Glutamatergic neuron (in vitro differentiated cells): Measurements from ENCODE around the gene RTEL1. TPM values are rescaled to one million over a fixed set of nuclear protein-coding genes. Genes with fewer than 3 reads are reported as not detected.

Source experiments
- DNase-seq: peaks from one replicate; pipeline ENCODE4 v3.0.0; 2022
- H3K27ac Mint-ChIP-seq: one replicate; pipeline ENCODE4 v1.8.0; 2020; ENCODE audit warnings: mild to moderate bottlenecking, mixed read lengths, inconsistent platforms; ENCODE audit not compliant: unreplicated experiment
- H3K27me3 Mint-ChIP-seq: one replicate; pipeline ENCODE4 v1.8.0; 2020; ENCODE audit warnings: mild to moderate bottlenecking, moderate library complexity, mixed read lengths, inconsistent platforms; ENCODE audit not compliant: unreplicated experiment
- H3K36me3 Mint-ChIP-seq: one replicate; pipeline ENCODE4 v1.8.0; 2020; ENCODE audit warnings: mild to moderate bottlenecking, mixed read lengths, inconsistent platforms; ENCODE audit not compliant: unreplicated experiment
- H3K4me1 Mint-ChIP-seq: one replicate; pipeline ENCODE4 v1.8.0; 2020; ENCODE audit warnings: mild to moderate bottlenecking, low read depth, mixed read lengths, inconsistent platforms; ENCODE audit not compliant: unreplicated experiment
- H3K4me3 Mint-ChIP-seq: one replicate; pipeline ENCODE4 v1.8.0; 2020; ENCODE audit warnings: mild to moderate bottlenecking, mixed read lengths, inconsistent platforms; ENCODE audit not compliant: unreplicated experiment
- H3K9me3 Mint-ChIP-seq: one replicate; pipeline ENCODE4 v1.8.0; 2020; ENCODE audit warnings: mild to moderate bottlenecking, moderate library complexity, mixed read lengths, inconsistent platforms; ENCODE audit not compliant: unreplicated experiment
- CTCF ChIP-seq: fragments of 200-600 bp; sonication (generic); IDR thresholded peaks from one replicate; pipeline ENCODE4 v1.5.0; 2021; ENCODE audit not compliant: partially characterized antibody, unreplicated experiment
- total RNA-seq: library from RNA; stranded (reverse); fragmentation: NEBNext Ultra II Directional; extraction: Animal tissue kit (Norgen Biotek cat#: 25700); gene quantifications from one replicate; pipeline ENCODE4 v1.2.1, GENCODE V29; 2021; ENCODE audit not compliant: unreplicated experiment

The RTEL1 gene
- total RNA-seq, 1 donor from 2014 or later = 36.3 TPM

DNA sequence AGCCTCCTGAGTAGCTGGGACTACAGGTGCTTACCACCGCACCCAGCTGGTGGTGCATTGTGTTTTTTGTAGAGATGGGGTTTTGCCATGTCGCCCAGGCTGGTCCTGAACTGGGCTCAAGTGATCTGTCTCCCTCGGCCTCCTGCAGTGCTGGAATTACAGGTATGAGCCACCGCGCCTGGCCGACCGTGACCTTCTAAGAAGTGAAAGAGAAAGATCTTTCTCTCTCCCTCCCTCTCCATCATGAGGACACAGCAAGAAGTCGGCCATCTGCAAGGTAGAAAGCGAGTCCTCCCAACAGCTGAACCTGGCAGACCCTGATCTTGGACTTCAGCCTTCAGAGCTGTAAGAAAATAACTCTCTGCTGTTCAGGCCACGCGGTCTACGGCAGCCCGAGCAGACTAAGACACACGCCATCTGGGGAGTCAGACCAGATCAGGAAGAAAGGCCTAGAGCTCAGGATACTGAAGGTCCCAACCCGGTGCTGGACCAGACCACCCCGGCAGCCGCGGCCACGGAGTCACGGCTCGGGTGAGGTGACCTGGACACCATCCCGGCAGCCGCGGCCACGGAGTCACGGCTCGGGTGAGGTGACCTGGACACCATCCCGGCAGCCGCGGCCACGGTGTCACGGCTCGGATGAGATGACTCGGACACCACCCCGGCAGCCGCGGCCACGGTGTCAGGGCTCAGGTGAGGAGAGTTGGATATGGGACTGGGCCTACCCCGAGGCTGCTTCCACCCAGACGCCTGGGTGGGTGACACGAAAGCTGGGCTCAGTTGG is 40.8 kb upstream of the RTEL1 start:
- H3K9me3 Mint-ChIP-seq = peaks cover 8% of the 10 kb centered on the region
- H3K4me1 Mint-ChIP-seq = peaks cover 3% of the 10 kb centered on the region
- H3K27ac Mint-ChIP-seq = no peak overlapping the region
- H3K36me3 Mint-ChIP-seq = peaks cover 7% of the 10 kb centered on the region
- no peak overlapping the region for H3K4me3 Mint-ChIP-seq
- H3K27me3 Mint-ChIP-seq = peaks cover 8% of the 10 kb centered on the region
- DNase-seq = no peak
- TF ChIP-seq CTCF = no peak

- Mint-ChIP-seq H3K4me3 (no peak overlapping the region), H3K27ac (no peak overlapping the region), H3K36me3 (peaks cover 7% of the 10 kb centered on the region), H3K9me3 (peaks cover 8% of the 10 kb centered on the region), H3K27me3 (peaks cover 8% of the 10 kb centered on the region), H3K4me1 (peaks cover 3% of the 10 kb centered on the region)
- no peak for TF ChIP-seq CTCF
- DNase-seq = no peak
Observed at GRCh38 chr20:63617876-63618265, 40.2 kb upstream of the RTEL1 start.

- no peak for TF ChIP-seq CTCF
- H3K36me3 Mint-ChIP-seq = peaks cover 7% of the 10 kb centered on the region
- no peak overlapping the region for H3K27ac Mint-ChIP-seq
Observed at GRCh38 chr20:63618291-63618980, 39.7 kb upstream of the RTEL1 start.

GRCh38 chr20:63619086-63619485 is 39.0 kb upstream of the RTEL1 start:
- peaks cover 7% of the 10 kb centered on the region for H3K36me3 Mint-ChIP-seq

More at GRCh38 chr20:63618291-63618980, 39.7 kb upstream of the RTEL1 start:
- peaks cover 3% of the 10 kb centered on the region for H3K4me1 Mint-ChIP-seq
- peaks cover 6% of the 10 kb centered on the region for H3K9me3 Mint-ChIP-seq
- H3K27me3 Mint-ChIP-seq = peaks cover 8% of the 10 kb centered on the region
- no peak overlapping the region for H3K4me3 Mint-ChIP-seq
- peak; percentile 9 for DNase-seq

More at GRCh38 chr20:63619086-63619485, 39.0 kb upstream of the RTEL1 start:
- Mint-ChIP-seq H3K27me3 (peaks cover 8% of the 10 kb centered on the region), H3K4me1 (peaks cover 3% of the 10 kb centered on the region), H3K9me3 (peaks cover 5% of the 10 kb centered on the region), H3K4me3 (no peak overlapping the region), H3K27ac (no peak overlapping the region)
- DNase-seq = no peak
- TF ChIP-seq CTCF = no peak
